ENCODE data around the gene OCRL.

DNA sequence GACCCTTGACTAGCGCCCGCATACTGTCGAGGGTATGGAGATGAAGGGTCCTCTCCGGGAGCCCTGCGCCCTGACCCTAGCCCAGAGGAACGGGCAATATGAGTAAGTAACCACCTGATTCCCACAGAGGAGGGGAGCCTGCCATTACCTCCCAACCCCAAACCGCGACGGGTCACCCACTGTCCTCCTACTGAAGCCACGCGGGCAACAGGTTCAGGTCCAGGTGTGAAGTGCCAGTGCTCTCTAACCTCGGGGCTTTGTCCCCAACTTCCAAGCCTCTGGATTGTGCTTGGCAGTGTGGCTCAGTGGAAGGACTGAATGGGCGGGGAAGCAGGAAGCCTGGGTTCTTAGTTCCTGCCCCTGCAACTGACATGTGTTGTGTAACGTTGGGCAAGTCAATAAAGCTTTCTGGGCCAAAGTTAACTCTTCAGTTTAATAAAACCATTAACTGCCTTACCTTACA is 694 bp downstream of the OCRL start:
- TF ChIP-seq, protein P1, sequence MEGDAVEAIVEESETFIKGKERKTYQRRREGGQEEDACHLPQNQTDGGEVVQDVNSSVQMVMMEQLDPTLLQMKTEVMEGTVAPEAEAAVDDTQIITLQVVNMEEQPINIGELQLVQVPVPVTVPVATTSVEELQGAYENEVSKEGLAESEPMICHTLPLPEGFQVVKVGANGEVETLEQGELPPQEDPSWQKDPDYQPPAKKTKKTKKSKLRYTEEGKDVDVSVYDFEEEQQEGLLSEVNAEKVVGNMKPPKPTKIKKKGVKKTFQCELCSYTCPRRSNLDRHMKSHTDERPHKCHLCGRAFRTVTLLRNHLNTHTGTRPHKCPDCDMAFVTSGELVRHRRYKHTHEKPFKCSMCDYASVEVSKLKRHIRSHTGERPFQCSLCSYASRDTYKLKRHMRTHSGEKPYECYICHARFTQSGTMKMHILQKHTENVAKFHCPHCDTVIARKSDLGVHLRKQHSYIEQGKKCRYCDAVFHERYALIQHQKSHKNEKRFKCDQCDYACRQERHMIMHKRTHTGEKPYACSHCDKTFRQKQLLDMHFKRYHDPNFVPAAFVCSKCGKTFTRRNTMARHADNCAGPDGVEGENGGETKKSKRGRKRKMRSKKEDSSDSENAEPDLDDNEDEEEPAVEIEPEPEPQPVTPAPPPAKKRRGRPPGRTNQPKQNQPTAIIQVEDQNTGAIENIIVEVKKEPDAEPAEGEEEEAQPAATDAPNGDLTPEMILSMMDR (IDR thresholded peaks at IDR 0.05): no peak
- TF ChIP-seq POLR2AphosphoS5 (IDR thresholded peaks at IDR 0.05; ENCODE audit: low read depth, low read length) (no peak), TCF7L2 (IDR thresholded peaks at IDR 0.05; ENCODE audit: low read depth, low read length) (no peak), SIN3A (IDR thresholded peaks at IDR 0.05; ENCODE audit: borderline replicate concordance, insufficient read depth, low read depth, low read length) (no peak)
- TF ChIP-seq, protein P2, sequence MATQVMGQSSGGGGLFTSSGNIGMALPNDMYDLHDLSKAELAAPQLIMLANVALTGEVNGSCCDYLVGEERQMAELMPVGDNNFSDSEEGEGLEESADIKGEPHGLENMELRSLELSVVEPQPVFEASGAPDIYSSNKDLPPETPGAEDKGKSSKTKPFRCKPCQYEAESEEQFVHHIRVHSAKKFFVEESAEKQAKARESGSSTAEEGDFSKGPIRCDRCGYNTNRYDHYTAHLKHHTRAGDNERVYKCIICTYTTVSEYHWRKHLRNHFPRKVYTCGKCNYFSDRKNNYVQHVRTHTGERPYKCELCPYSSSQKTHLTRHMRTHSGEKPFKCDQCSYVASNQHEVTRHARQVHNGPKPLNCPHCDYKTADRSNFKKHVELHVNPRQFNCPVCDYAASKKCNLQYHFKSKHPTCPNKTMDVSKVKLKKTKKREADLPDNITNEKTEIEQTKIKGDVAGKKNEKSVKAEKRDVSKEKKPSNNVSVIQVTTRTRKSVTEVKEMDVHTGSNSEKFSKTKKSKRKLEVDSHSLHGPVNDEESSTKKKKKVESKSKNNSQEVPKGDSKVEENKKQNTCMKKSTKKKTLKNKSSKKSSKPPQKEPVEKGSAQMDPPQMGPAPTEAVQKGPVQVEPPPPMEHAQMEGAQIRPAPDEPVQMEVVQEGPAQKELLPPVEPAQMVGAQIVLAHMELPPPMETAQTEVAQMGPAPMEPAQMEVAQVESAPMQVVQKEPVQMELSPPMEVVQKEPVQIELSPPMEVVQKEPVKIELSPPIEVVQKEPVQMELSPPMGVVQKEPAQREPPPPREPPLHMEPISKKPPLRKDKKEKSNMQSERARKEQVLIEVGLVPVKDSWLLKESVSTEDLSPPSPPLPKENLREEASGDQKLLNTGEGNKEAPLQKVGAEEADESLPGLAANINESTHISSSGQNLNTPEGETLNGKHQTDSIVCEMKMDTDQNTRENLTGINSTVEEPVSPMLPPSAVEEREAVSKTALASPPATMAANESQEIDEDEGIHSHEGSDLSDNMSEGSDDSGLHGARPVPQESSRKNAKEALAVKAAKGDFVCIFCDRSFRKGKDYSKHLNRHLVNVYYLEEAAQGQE (IDR thresholded peaks at IDR 0.05; ENCODE audit: insufficient read depth in 1 of 2, low read depth in 2 of 2, low read length in 1 of 2): no peak

Data from Panc1 (cell line).